Fibroblast of lung (primary cell): Measurements from ENCODE around the gene CBFA2T2. TPM values are rescaled to one million over a fixed set of nuclear protein-coding genes. Genes with fewer than 3 reads are reported as not detected.

Source experiments
- DNase-seq, 2 donors: peaks; one replicate each; pipeline versions ENCODE4 v3.0.0 to v3.0.0-alpha.2; 2010; ENCODE audit warnings: low read depth in 2 of 2
- H2AFZ ChIP-seq: 2 replicates; pipeline ENCODE4 v1.5.1; 2012; ENCODE audit warnings: low read length, control low read depth, inconsistent platforms
- H3K27ac ChIP-seq: 2 replicates; pipeline ENCODE4 v1.5.1; 2011; ENCODE audit warnings: low read length, control low read depth; ENCODE audit not compliant: insufficient read depth
- H3K27me3 ChIP-seq: 2 replicates; pipeline ENCODE4 v1.5.1; 2011; ENCODE audit warnings: mild to moderate bottlenecking, low read length; ENCODE audit not compliant: control insufficient read depth, insufficient read depth
- H3K36me3 ChIP-seq: 2 replicates; pipeline ENCODE4 v1.5.1; 2011; ENCODE audit warnings: low read length; ENCODE audit not compliant: control insufficient read depth, insufficient read depth
- H3K4me1 ChIP-seq: 2 replicates; pipeline ENCODE4 v1.5.1; 2011; ENCODE audit warnings: low read length; ENCODE audit not compliant: control insufficient read depth, insufficient read depth; ENCODE audit errors: extremely low read depth
- H3K4me2 ChIP-seq: 2 replicates; pipeline ENCODE4 v1.5.1; 2011; ENCODE audit warnings: low read length, control low read depth; ENCODE audit not compliant: insufficient read depth; ENCODE audit errors: extremely low read depth
- H3K4me3 ChIP-seq, 4 experiments: fragments of 200-600 bp in 1 of 4; sonication (generic) in 1 of 4; replicated peaks in 1 of 4; 2 replicates each; pipeline ENCODE4 v1.5.1; 2011 to 2016; ENCODE audit warnings: low read length in 4 of 4, low read depth in 3 of 4, mild to moderate bottlenecking in 3 of 4, control low read depth in 2 of 4, inconsistent platforms in 1 of 4, mixed read lengths in 1 of 4; ENCODE audit not compliant: insufficient read depth in 1 of 4; ENCODE audit errors: control extremely low read depth in 1 of 4
- H3K79me2 ChIP-seq: 2 replicates; pipeline ENCODE4 v1.5.1; 2012; ENCODE audit warnings: mild to moderate bottlenecking, low read length, inconsistent platforms; ENCODE audit not compliant: control insufficient read depth, insufficient read depth
- H3K9ac ChIP-seq: 2 replicates; pipeline ENCODE4 v1.5.1; 2011; ENCODE audit warnings: mild to moderate bottlenecking, low read length, control low read depth; ENCODE audit not compliant: insufficient read depth
- H3K9me3 ChIP-seq: 2 replicates; pipeline ENCODE4 v1.5.1; 2012; ENCODE audit warnings: low read depth, low read length; ENCODE audit not compliant: control insufficient read depth, insufficient read depth
- H4K20me1 ChIP-seq: 2 replicates; pipeline ENCODE4 v1.5.1; 2011; ENCODE audit warnings: low read length; ENCODE audit not compliant: control insufficient read depth, insufficient read depth; ENCODE audit errors: extremely low read depth
- EZH2 ChIP-seq: IDR thresholded peaks from 2 replicates; pipeline ENCODE4 v1.5.1; 2012; ENCODE audit warnings: low read length, control low read depth, mild to moderate bottlenecking; ENCODE audit errors: missing control alignments
- polyA plus RNA-seq, 2 donors: library from polyadenylated mRNA; depleted of rRNA in 1 of 2; stranded (reverse) in 1 of 2; unstranded in 1 of 2; fragments of >200 nt; gene quantifications; 2 replicates each; pipeline ENCODE4 v1.2.1, GENCODE V29; 2011 to 2012; ENCODE audit warnings: missing spikeins in 1 of 2
- total RNA-seq: library from RNA; depleted of rRNA; stranded (reverse); fragments of >200 nt; gene quantifications from 2 replicates; pipeline ENCODE4 v1.2.1, GENCODE V29; 2014
- TF ChIP-seq, protein P1 (sequence below), 2 donors: IDR thresholded peaks in 1 of 2; conservative IDR thresholded peaks in 1 of 2; 1 replicate in 1 of 2; 2 replicates in 1 of 2; pipeline ENCODE4 v1.5.1; 2011 to 2012; ENCODE audit warnings: low read length in 2 of 2, control low read depth in 1 of 2, inconsistent platforms in 1 of 2, low read depth in 1 of 2, mild to moderate bottlenecking in 1 of 2

CBFA2T2 gene
- total and polyA plus RNA-seq, 2 donors (not counting 1 experiment from before 2014, with no cell fraction given), result 5.6 to 7.3 TPM

DNA sequence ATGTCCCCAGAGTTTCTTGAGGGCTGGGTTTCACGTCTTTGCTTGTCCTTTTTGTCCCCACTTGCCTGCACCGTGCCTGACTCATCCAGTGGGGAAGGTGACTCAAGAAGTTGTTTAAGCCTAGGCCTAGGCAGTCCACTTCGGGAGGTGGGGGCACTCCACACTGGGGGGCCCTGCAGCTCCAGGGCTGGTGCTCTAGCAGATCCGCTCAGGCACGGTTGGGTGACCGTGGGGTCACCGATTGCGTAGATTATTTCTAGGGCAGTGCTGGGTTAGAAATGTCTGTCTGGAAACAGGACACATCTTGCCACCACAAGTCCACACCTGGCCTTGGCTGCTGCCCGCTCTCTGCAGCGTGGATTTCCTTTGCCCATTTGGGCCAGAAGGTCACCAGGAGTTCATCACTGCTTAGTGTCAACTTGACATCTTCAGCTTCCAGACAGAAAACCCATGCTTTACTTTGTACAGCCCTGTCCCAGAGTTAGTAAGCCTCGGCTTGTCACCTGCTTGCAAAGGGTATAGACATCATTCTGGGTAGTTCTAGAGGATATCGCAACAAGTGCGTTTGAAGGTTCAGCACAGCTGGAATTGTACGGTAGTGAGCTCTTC lies 158.6 kb downstream of the CBFA2T2 start:
- no peaks in the 10 kb centered on the region for H3K27me3 ChIP-seq
- no peak overlapping the region for H3K4me3 ChIP-seq
- peak in 1 of 2 donors; percentile 17 for DNase-seq
- H4K20me1 ChIP-seq, result no peaks in the 10 kb centered on the region
- peaks cover 5% of the 10 kb centered on the region for H3K36me3 ChIP-seq
- no peak overlapping the region for H3K27ac ChIP-seq
- H3K9me3 ChIP-seq, result no peaks in the 10 kb centered on the region
- TF ChIP-seq, protein P1, sequence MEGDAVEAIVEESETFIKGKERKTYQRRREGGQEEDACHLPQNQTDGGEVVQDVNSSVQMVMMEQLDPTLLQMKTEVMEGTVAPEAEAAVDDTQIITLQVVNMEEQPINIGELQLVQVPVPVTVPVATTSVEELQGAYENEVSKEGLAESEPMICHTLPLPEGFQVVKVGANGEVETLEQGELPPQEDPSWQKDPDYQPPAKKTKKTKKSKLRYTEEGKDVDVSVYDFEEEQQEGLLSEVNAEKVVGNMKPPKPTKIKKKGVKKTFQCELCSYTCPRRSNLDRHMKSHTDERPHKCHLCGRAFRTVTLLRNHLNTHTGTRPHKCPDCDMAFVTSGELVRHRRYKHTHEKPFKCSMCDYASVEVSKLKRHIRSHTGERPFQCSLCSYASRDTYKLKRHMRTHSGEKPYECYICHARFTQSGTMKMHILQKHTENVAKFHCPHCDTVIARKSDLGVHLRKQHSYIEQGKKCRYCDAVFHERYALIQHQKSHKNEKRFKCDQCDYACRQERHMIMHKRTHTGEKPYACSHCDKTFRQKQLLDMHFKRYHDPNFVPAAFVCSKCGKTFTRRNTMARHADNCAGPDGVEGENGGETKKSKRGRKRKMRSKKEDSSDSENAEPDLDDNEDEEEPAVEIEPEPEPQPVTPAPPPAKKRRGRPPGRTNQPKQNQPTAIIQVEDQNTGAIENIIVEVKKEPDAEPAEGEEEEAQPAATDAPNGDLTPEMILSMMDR (conservative IDR thresholded peaks at IDR 0.05 in 1 of 2, IDR thresholded peaks at IDR 0.05 in 1 of 2; ENCODE audit: low read depth in 1 of 2, low read length in 2 of 2), result no peak
- H3K79me2 ChIP-seq, result no peaks in the 10 kb centered on the region
- peak overlapping the region; percentile 52 for H3K4me2 ChIP-seq
- H2AFZ ChIP-seq, result no peak overlapping the region
- no peak overlapping the region for H3K9ac ChIP-seq
- peaks cover 2% of the 10 kb centered on the region for H3K4me1 ChIP-seq

DNA sequence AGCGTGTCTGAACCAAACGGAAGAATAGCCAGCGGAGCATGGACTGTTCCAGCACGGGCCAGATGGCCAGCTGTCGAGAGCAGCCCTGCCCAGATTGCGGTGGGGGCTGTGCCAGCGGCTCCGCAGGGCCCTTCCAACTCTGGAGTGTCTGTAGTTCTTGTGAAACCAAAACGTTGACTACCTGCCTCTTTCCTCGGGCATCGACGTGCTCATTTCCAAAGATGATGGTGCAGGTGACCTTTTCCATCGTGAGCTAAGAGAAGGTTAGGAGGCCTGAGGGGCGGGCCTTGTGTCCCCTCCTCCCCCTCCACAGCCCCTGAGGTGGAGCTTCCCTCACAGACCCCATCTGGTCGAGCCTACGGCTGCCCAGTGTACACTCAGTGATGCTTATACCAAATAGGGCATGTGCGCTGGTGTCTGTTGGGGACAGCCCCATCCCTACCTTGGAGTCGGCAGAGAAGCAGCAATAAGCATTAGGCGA lies 159.3 kb downstream of the CBFA2T2 start:
- Histone ChIP-seq H3K4me3 (no peak overlapping the region), H2AFZ (no peak overlapping the region), H4K20me1 (no peaks in the 10 kb centered on the region), H3K36me3 (peaks cover 3% of the 10 kb centered on the region), H3K9me3 (no peaks in the 10 kb centered on the region), H3K79me2 (no peaks in the 10 kb centered on the region), H3K4me2 (peak overlapping the region; percentile 56), H3K9ac (no peak overlapping the region), H3K27ac (no peak overlapping the region), H3K4me1 (peaks cover 2% of the 10 kb centered on the region), H3K27me3 (no peaks in the 10 kb centered on the region)
- peak in 1 of 2 donors; percentile 66 for DNase-seq
- no peak for TF ChIP-seq EZH2
- TF ChIP-seq, protein P1 (conservative IDR thresholded peaks at IDR 0.05 in 1 of 2, IDR thresholded peaks at IDR 0.05 in 1 of 2; ENCODE audit: low read depth in 1 of 2, low read length in 2 of 2), result no peak

DNA sequence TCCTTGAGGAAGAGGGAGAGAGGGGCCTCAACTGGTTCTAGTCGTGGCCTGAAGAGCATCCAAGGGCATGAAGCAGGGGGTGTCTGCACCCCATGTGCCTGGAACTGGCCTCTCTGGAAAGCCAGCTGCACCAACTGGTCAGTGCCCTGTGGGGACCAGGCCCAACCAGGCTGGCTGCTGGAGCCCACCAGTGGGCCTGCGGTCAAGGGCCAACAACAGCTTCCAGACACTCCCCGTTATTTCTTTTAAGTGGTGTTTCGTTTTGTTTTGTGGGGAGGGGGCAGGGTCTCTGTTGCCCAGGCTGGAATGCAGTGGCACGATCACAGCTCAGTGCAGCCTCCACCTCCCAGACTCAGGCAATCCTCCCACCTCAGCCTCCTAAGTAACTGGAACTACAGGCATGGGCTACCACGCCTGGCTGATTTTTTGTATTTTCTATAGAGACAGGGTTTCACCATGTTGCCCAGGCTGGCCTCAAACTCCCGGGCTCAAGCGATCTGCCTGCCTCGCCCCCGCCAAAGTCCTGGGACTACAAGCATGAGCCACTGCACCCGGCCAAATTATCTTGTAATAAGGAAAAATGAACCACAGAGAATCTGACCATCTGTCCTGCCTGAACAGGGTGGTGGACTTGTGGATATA lies 160.3 kb downstream of the CBFA2T2 start:
- Histone ChIP-seq H3K4me3 (no peak overlapping the region), H3K27ac (no peak overlapping the region), H3K4me2 (no peak overlapping the region), H3K9me3 (no peaks in the 10 kb centered on the region), H2AFZ (no peak overlapping the region), H3K4me1 (peaks cover 2% of the 10 kb centered on the region), H3K79me2 (no peaks in the 10 kb centered on the region), H3K36me3 (peaks cover 1% of the 10 kb centered on the region), H4K20me1 (no peaks in the 10 kb centered on the region), H3K9ac (no peak overlapping the region), H3K27me3 (no peaks in the 10 kb centered on the region)
- TF ChIP-seq, protein P1 (conservative IDR thresholded peaks at IDR 0.05 in 1 of 2, IDR thresholded peaks at IDR 0.05 in 1 of 2; ENCODE audit: low read depth in 1 of 2, low read length in 2 of 2), result no peak
- TF ChIP-seq EZH2, result no peak
- DNase-seq, result no peak
